GM21447 (cell line): ENCODE data around the gene SHB.

Experiments
- ATAC-seq: cut with Tn5 transposase; IDR thresholded peaks from one replicate; pipeline ENCODE4 v1.9.1; 2021; ENCODE audit not compliant: unreplicated experiment

Gene SHB

DNA sequence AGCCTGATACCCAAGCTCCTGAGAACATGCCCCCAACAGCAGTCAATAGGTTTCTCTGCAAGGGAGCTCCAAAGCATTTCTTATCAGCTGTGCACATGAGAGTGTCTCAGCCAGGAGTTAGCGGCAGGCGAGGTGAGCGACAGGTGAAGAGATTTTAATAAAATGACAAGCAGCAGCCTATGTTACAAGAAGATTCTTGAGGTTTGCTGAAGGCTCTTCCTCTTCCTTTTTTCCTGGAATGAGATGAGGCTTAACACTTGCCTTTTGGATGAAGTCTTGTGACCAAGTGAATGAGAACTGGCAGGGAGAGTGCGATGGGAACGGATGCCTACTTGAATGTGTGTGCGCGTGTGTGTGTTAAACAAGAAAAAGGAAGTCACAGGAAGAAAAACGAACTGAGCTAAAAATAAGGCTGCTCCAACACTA is 76.1 kb downstream of the SHB start:
- no peak for ATAC-seq

GRCh38 chr9:37990404-37991015 is 78.5 kb downstream of the SHB start:
- no peak for ATAC-seq

- ATAC-seq, result no peak
Measured at GRCh38 chr9:37989701-37990100, 79.3 kb downstream of the SHB start.

DNA sequence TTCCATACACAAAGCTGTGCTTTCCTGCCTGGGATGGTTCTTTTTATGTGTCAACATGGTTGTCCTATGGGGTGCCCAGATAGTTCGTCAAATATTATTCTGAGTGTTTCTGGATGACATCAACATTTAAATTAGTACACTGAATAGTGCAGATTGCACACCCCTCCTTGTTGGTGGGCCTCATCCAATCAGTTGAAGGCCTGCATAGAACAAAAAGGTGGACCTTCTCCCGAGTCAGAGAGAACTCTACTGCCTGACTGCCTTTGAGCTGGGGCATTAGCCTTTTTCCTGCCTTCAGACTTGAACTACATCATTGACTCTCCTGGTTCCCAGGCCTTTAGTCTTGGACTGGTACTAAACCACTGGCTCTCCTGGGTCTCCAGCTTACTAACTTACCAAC is 80.4 kb downstream of the SHB start:
- no peak for ATAC-seq

- ATAC-seq, result no peak
Measured at GRCh38 chr9:37988041-37988440, 81.0 kb downstream of the SHB start.

DNA sequence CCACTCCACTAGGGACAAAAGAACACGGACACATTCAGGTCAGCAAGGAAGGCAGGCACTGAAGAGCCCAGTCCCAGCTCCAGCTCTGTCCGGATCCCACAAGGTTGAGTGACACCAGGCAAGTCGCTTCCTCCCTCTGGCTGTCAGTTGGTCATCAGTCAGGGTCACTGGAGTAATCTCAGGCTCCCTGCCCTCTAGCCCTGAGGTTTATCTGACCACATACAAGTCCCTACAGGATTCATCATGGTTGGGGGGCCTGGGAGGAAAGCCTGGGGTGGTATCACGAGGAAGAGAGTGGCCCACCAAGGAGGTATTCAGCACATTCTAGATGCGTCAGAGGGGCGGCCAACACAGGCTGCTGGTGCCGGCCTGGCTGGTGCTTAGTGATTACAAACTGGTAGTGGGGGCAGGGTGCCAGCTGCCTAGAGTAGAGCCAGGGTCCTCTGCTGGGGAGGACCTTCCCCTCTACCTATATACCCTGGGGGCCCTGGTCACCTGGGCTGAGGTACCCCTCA is 81.5 kb downstream of the SHB start:
- no peak for ATAC-seq

DNA sequence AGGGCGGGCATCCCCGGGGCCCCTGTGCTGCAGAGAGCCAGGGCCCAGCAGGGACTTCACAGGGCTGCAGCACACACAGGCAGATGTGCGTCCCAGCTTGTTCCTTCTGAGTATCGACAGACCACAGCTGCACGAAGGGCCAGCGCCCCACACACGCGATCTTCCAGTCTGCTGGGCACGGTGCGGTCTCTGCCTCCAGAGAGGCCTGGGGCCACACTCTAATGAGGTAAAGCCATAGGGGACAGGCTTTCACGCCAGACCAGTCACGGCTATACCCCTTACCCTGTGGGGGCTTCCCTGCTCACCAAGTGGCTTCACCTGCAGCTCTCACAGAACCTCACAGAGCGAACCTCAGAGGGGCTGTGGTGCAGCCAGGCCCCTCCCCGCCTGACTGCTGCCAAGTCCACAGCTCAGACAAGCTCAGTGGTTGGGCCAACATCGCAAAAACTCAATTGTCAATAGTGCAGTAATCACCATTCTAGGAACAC is 82.2 kb downstream of the SHB start:
- ATAC-seq, result no peak

DNA sequence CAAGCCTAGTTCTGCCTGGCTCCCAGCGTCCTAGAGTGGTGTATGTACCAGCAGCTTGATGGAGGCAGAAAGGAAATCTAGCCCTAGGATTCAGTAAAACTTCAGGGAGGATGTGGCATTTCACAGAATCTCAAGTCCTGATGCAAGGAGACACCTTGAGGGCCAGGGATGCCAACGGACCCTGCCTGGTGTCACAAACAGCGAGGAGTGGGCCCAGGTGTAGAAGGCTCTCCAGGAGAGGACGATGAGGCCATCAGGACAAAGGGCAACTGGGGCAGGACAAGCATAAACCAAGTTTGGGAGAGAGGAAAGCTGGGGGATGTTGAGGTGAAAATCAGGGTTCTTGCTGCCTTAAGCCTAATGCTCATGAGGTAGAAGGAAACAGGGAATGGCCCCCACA is 83.0 kb downstream of the SHB start:
- no peak for ATAC-seq

GRCh38 chr9:37984672-37985611 is 84.1 kb downstream of the SHB start:
- no peak for ATAC-seq

GRCh38 chr9:37984278-37984671 is 84.8 kb downstream of the SHB start:
- ATAC-seq, result no peak

DNA sequence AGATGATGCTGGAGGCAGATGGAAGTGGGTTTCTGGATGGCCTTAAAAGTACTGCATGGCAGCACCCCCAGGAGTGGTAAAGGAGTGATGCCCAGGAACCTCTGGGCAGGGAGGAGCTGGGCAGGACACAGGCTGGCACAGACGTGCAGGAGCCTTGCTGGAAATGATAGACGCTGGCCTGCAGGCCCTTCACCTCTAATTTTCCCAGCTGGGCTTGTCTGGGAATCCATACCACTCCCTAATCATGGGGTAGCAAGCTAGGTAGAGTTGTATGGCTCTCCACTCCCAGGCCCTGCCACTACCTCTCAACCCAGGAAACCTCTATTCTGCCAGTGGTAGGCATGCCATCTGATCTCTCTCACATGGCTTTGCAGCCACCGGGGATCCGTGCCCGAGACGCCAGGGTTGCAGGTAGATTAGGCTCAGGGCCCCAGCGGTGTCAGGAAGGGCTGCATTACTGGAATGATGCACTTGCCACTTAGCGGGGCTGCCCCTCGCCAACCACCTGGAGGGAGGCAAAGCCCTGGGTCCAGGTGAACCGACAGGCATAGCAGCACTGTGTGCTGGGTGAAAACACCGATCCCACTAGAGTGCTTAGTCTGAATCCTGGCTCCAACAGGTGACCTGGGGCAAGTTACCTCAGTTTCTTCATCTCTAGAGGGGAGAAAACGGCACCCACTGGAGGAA is 85.5 kb downstream of the SHB start:
- no peak for ATAC-seq

DNA sequence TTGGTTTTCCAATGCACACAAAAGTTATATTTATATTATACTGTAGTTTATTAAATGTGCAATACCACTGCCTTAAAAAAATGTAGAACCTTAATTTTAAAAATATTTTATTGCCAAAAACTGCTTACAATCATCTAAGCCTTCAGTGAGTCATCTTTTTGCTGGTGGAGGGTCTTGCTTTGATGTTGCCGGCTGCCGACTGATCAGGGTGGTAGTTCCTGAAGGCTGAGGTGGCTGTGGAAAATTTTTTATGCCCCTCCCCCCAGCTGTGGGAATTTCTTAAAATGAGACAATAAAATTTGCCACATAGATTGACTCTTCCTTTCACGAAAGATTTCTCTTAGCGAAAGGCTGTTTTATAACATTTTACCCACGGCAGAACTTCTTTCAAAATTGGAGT is 89.2 kb downstream of the SHB start:
- no peak for ATAC-seq

- no peak for ATAC-seq
Measured at GRCh38 chr9:37978983-37979382, 90.0 kb downstream of the SHB start.

DNA sequence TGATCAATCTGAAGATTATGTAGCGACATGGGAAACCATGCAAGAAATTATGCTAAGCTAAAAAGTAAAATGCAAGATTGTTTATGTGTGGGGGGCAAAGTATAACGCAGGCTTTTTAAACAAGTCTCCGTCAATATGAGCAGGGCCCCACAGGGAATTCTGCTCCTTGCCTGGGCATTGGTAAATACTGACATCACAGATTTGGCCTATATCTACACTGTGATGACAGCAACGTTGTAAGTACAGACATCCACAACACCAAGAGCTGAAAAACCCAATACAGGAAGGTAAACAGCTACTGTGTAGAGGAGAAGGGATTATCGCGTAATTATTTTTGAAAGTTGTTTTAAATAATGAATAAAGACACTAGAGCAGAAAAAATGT is 90.6 kb downstream of the SHB start:
- ATAC-seq, result no peak

- ATAC-seq, result no peak
Measured at GRCh38 chr9:37977851-37978480, 91.1 kb downstream of the SHB start.

DNA sequence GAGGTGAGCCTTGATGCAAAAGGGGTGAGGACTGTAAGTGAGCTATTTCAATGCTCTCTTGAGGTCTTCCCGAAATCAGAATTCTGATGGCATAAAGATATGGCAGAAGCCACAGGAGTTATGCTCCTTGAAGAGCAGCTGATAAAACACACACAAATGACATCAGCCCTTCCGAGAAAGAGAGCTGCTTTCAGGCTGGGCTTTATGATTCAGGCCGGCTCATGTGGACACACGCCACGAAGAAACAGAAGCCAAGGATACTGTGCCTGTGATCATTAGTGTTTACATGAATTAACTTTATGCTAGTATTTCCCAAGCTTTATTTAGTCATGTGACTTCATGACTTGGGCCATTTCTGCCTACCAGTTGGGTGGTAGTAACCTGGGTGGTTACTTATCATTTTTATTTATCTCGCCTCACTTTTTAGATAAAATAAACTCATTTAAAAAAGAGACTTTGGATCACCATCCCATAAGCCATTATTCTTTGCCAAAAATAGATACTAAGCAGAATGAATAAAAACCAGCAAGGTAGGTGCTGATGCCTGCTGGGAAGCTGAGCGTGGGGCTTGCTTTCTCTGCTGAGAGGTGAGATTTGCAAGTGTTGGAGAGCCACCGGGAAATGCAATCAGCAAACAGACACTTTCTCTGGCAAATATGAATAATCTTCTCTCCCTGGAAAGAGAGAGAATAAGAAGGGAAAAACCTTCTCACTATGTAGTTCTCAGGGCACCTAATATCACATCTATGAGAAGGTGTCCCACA is 92.1 kb downstream of the SHB start:
- ATAC-seq, result no peak

GRCh38 chr9:37975639-37976038 is 93.4 kb downstream of the SHB start:
- ATAC-seq, result no peak

DNA sequence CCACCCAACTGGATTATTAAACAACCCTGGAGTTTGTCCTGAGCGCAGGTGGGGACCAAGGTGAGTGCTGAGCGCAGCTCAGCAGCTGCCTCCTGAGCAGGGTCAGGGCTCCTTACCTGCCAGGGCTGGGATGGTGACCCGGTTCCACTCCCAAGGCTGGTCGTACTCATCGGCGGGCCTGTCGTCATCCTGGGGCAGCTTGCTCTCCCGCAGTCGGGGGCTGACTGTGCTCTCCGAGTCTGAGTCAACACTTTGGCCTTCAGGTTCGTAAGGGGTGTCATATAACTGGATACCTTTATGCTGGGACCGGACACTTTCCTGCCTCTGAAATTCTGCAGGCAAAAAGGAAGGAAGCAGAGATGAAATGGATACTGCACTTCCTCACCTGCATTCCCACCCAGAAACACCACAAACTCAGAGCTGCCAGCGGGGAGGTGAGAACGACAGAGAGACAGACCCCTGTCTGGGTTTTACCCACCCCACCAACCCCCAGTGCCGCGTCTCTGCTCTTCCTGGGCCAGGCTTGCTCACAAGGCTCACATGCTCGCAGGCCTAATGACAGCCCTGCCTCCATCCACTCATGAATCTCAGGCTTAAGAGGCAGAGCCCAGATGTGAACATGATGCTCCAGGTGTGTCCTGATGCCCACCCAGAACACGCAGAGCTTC is 94.4 kb downstream of the SHB start:
- no peak for ATAC-seq

GRCh38 chr9:37972351-37972848 is 96.6 kb downstream of the SHB start:
- ATAC-seq, result no peak

- ATAC-seq, result no peak
Measured at GRCh38 chr9:37971691-37972090, 97.3 kb downstream of the SHB start.
